H9 (cell line): ENCODE results near the gene METTL22. TPM values are rescaled to one million over a fixed set of nuclear protein-coding genes. Genes with fewer than 3 reads are reported as not detected.

Experiments used
- DNase-seq: peaks from one replicate; pipeline ENCODE4 v3.0.0-alpha.2; 2017
- H2AFZ ChIP-seq: one replicate; pipeline ENCODE4 v1.6.1; 2013; ENCODE audit warnings: mild to moderate bottlenecking, low read length, control low read depth, moderate library complexity
- H2AK5ac ChIP-seq: 2 replicates; pipeline ENCODE4 v1.6.1; 2013; ENCODE audit warnings: low read length, control low read depth, mixed read lengths; ENCODE audit not compliant: insufficient read length
- H2BK120ac ChIP-seq: one replicate; pipeline ENCODE4 v1.6.1; 2013; ENCODE audit warnings: low read depth, mild to moderate bottlenecking, low read length, control low read depth, inconsistent platforms; ENCODE audit not compliant: poor library complexity, severe bottlenecking
- H2BK12ac ChIP-seq: 2 replicates; pipeline ENCODE4 v1.6.1; 2013; ENCODE audit warnings: low read length, control low read depth, mixed read lengths, low read depth; ENCODE audit not compliant: insufficient read length
- H2BK15ac ChIP-seq: 2 replicates; pipeline ENCODE4 v1.6.1; 2013; ENCODE audit warnings: low read depth, low read length, control low read depth
- H2BK20ac ChIP-seq: one replicate; pipeline ENCODE4 v1.6.1; 2013; ENCODE audit warnings: low read depth, mild to moderate bottlenecking, low read length, control low read depth, inconsistent platforms; ENCODE audit not compliant: poor library complexity, severe bottlenecking
- H2BK5ac ChIP-seq: 2 replicates; pipeline ENCODE4 v1.6.1; 2013; ENCODE audit warnings: low read length, control low read depth, mixed read lengths; ENCODE audit not compliant: insufficient read length
- H3K14ac ChIP-seq: 2 replicates; pipeline ENCODE4 v1.6.1; 2013; ENCODE audit warnings: low read length, control low read depth; ENCODE audit not compliant: insufficient read depth
- H3K18ac ChIP-seq: 2 replicates; pipeline ENCODE4 v1.6.1; 2013; ENCODE audit warnings: low read depth, mild to moderate bottlenecking, mixed read lengths, low read length, control low read depth; ENCODE audit not compliant: insufficient read length
- H3K23ac ChIP-seq: 2 replicates; pipeline ENCODE4 v1.6.1; 2013; ENCODE audit warnings: low read length, control low read depth, mixed read lengths, low read depth; ENCODE audit not compliant: insufficient read length
- H3K23me2 ChIP-seq: 2 replicates; pipeline ENCODE4 v1.6.1; 2013; ENCODE audit warnings: low read depth, mild to moderate bottlenecking, mixed read lengths, low read length, control low read depth; ENCODE audit not compliant: insufficient read length, poor library complexity, severe bottlenecking
- H3K27ac ChIP-seq: 2 replicates; pipeline ENCODE4 v1.5.1; 2013; ENCODE audit warnings: low read length, control low read depth, mixed read lengths, low read depth; ENCODE audit not compliant: insufficient read length
- H3K27me3 ChIP-seq: 2 replicates; pipeline ENCODE4 v1.6.1; 2013; ENCODE audit warnings: low read length, control low read depth, inconsistent platforms; ENCODE audit not compliant: insufficient read depth
- H3K4ac ChIP-seq: 2 replicates; pipeline ENCODE4 v1.6.1; 2013; ENCODE audit warnings: low read depth, mild to moderate bottlenecking, control low read depth, inconsistent platforms, low read length, moderate library complexity
- H3K4me1 ChIP-seq: 2 replicates; pipeline ENCODE4 v1.6.1; 2013; ENCODE audit warnings: low read length, control low read depth, inconsistent platforms; ENCODE audit not compliant: insufficient read depth
- H3K4me2 ChIP-seq: 2 replicates; pipeline ENCODE4 v1.6.1; 2013; ENCODE audit warnings: low read length, control low read depth, mixed read lengths; ENCODE audit not compliant: insufficient read length, insufficient read depth
- H3K56ac ChIP-seq: 2 replicates; pipeline ENCODE4 v1.6.1; 2013; ENCODE audit warnings: low read depth, mild to moderate bottlenecking, mixed read lengths, low read length, control low read depth; ENCODE audit not compliant: insufficient read length
- H3K79me1 ChIP-seq: 2 replicates; pipeline ENCODE4 v1.6.1; 2013; ENCODE audit warnings: low read depth, mild to moderate bottlenecking, moderate library complexity, low read length, control low read depth, inconsistent platforms; ENCODE audit not compliant: insufficient read depth, poor library complexity, severe bottlenecking
- H3K79me2 ChIP-seq: 2 replicates; pipeline ENCODE4 v1.6.1; 2013; ENCODE audit warnings: low read length, control low read depth, inconsistent platforms; ENCODE audit not compliant: insufficient read depth
- H3K9ac ChIP-seq: 2 replicates; pipeline ENCODE4 v1.6.1; 2013; ENCODE audit warnings: low read length, control low read depth, mixed read lengths; ENCODE audit not compliant: insufficient read length; ENCODE audit errors: extremely low read depth
- H3K9me3 ChIP-seq: one replicate; pipeline ENCODE4 v1.6.1; 2013; ENCODE audit warnings: low read depth, low read length, inconsistent platforms; ENCODE audit not compliant: control insufficient read depth
- H3T11ph ChIP-seq: one replicate; pipeline ENCODE4 v1.6.1; 2013; ENCODE audit warnings: mild to moderate bottlenecking, low read length, control low read depth, inconsistent platforms
- H4K20me1 ChIP-seq: one replicate; pipeline ENCODE4 v1.6.1; 2013; ENCODE audit not compliant: control insufficient read depth, insufficient read length, insufficient read depth
- H4K5ac ChIP-seq: 2 replicates; pipeline ENCODE4 v1.6.1; 2013; ENCODE audit warnings: low read depth, mild to moderate bottlenecking, mixed read lengths, low read length, control low read depth; ENCODE audit not compliant: insufficient read length
- H4K8ac ChIP-seq: replicated peaks from 2 replicates; pipeline ENCODE4 v1.6.1; 2013; ENCODE audit warnings: low read length, control low read depth, mixed read lengths, low read depth; ENCODE audit not compliant: insufficient read length
- H4K91ac ChIP-seq: 2 replicates; pipeline ENCODE4 v1.6.1; 2013; ENCODE audit warnings: low read depth, mild to moderate bottlenecking, moderate library complexity, mixed read lengths, low read length, control low read depth; ENCODE audit not compliant: insufficient read length
- H3K27ac Mint-ChIP-seq, 3 experiments: 2 replicates in 2 of 3; 3 replicates in 1 of 3; pipeline ENCODE4 v1.8.0; 2020 to 2021; ENCODE audit warnings: mixed read lengths in 3 of 3, mild to moderate bottlenecking in 1 of 3, moderate library complexity in 1 of 3
- H3K27me3 Mint-ChIP-seq: 2 replicates; pipeline ENCODE4 v1.8.0; 2021; ENCODE audit warnings: low read depth, mild to moderate bottlenecking, moderate library complexity, mixed read lengths
- H3K36me3 Mint-ChIP-seq, 3 experiments: 2 replicates in 2 of 3; 3 replicates in 1 of 3; pipeline ENCODE4 v1.8.0; 2020 to 2021; ENCODE audit warnings: low read depth in 3 of 3, mixed read lengths in 3 of 3; ENCODE audit not compliant: insufficient read depth in 1 of 3
- H3K4me1 Mint-ChIP-seq, 2 experiments: 2 replicates each; pipeline ENCODE4 v1.8.0; 2020; ENCODE audit warnings: mixed read lengths in 2 of 2
- H3K4me3 Mint-ChIP-seq, 2 experiments: 2 replicates in 1 of 2; 3 replicates in 1 of 2; pipeline ENCODE4 v1.8.0; 2020 to 2021; ENCODE audit warnings: mild to moderate bottlenecking in 2 of 2, mixed read lengths in 2 of 2, moderate library complexity in 1 of 2
- H3K9me3 Mint-ChIP-seq, 2 experiments: 2 replicates in 1 of 2; 3 replicates in 1 of 2; pipeline ENCODE4 v1.8.0; 2020; ENCODE audit warnings: mild to moderate bottlenecking in 2 of 2, mixed read lengths in 2 of 2, moderate library complexity in 1 of 2
- CTCF ChIP-seq: fragments of 200-600 bp; sonication (generic); conservative IDR thresholded peaks from 3 replicates; pipeline ENCODE4 v1.8.0; 2021; ENCODE audit warnings: antibody characterized with exemption, mild to moderate bottlenecking
- WGBS: extraction: QIAGEN DNeasy Blood & Tissue Kit; methylation state at CpG from one replicate; pipeline ENCODE4 v1.1.7; 2013; ENCODE audit warnings: missing lambda C conversion rate, low lambda C conversion rate, mixed read lengths; ENCODE audit not compliant: insufficient read length; ENCODE audit errors: extremely low coverage; 5-methylcytosine and 5-hydroxymethylcytosine counted together
- total RNA-seq: library from RNA; stranded (reverse); gene quantifications from 2 replicates; pipeline ENCODE4 v1.2.1, GENCODE V29; 2021

Gene METTL22
- total RNA-seq, 1 experiment from 2014 or later: 51.9 TPM

GRCh38 chr16:8621222-8621571, 301 bp upstream of the METTL22 start:
- H3K27me3 Mint-ChIP-seq: peaks cover 7% of the 10 kb centered on the region
- no peak for DNase-seq
- H4K20me1 ChIP-seq: no peaks in the 10 kb centered on the region
- H3K56ac ChIP-seq: no peak overlapping the region
- no peak overlapping the region for H2AK5ac ChIP-seq
- no peak overlapping the region for H4K8ac ChIP-seq
- H3K4me2 ChIP-seq: peak overlapping the region; percentile 94
- peaks cover 8% of the 10 kb centered on the region; the same call in 1 of the 2 replicates for H3K79me2 ChIP-seq
- TF ChIP-seq CTCF: no peak
- no peak overlapping the region for H2BK120ac ChIP-seq
- no peaks in the 10 kb centered on the region for H3K27me3 ChIP-seq
- H3K14ac ChIP-seq: no peak overlapping the region
- H3K36me3 Mint-ChIP-seq: peaks cover 13 to 24% (median 14%) of the 10 kb centered on the region in 3 experiments; a peak in 6 of 7 replicates
- H3K4me1 ChIP-seq: no peaks in the 10 kb centered on the region
- H3K4me3 Mint-ChIP-seq: peak overlapping the region; percentile 89 to 100
- H3K23ac ChIP-seq: no peak overlapping the region
- H3K9me3 ChIP-seq: no peaks in the 10 kb centered on the region
- no peaks in the 10 kb centered on the region for H3K79me1 ChIP-seq
- peaks cover 3% of the 10 kb centered on the region for H3K23me2 ChIP-seq
- H2BK15ac ChIP-seq: no peak overlapping the region
- H3T11ph ChIP-seq: no peak overlapping the region
- no CpG with 5 or more reads among the region's 12 CpGs for WGBS
- H3K9ac ChIP-seq: no peak overlapping the region
- H3K18ac ChIP-seq: no peak overlapping the region
- peaks cover 0 to 2% of the 10 kb centered on the region in 2 experiments; a peak in 1 of 5 replicates for H3K9me3 Mint-ChIP-seq
- no peak overlapping the region for H2BK12ac ChIP-seq
- H3K4me1 Mint-ChIP-seq: peaks cover 5 to 8% of the 10 kb centered on the region in 2 experiments; a peak in 2 of 4 replicates
- no peak overlapping the region for H4K91ac ChIP-seq
- H3K27ac ChIP-seq: no peak overlapping the region
- H4K5ac ChIP-seq: no peak overlapping the region
- no peak overlapping the region for H3K4ac ChIP-seq
- H2BK5ac ChIP-seq: no peak overlapping the region
- no peak overlapping the region for H3K27ac Mint-ChIP-seq
- no peak overlapping the region for H2BK20ac ChIP-seq
- H2AFZ ChIP-seq: no peak overlapping the region
